Chondrocyte (in vitro differentiated cells): ENCODE results near the gene NLRX1. TPM values are rescaled to one million over a fixed set of nuclear protein-coding genes. Genes with fewer than 3 reads are reported as not detected.

ENCODE experiments used
- DNase-seq: peaks from one replicate; pipeline ENCODE4 v3.0.0; 2021; ENCODE audit warnings: mixed read lengths, low spot score
- H3K27ac Mint-ChIP-seq: one replicate; pipeline ENCODE4 v1.8.0; 2021; ENCODE audit warnings: mild to moderate bottlenecking, moderate library complexity, mixed read lengths; ENCODE audit not compliant: unreplicated experiment
- H3K27me3 Mint-ChIP-seq: 2 replicates; pipeline ENCODE4 v1.8.0; 2021; ENCODE audit warnings: low read depth, mixed read lengths
- H3K36me3 Mint-ChIP-seq: 2 replicates; pipeline ENCODE4 v1.8.0; 2021; ENCODE audit warnings: low read depth, mixed read lengths
- H3K4me1 Mint-ChIP-seq: 2 replicates; pipeline ENCODE4 v1.8.0; 2021; ENCODE audit warnings: low read depth, mild to moderate bottlenecking, mixed read lengths
- H3K4me3 Mint-ChIP-seq: one replicate; pipeline ENCODE4 v1.8.0; 2021; ENCODE audit warnings: mild to moderate bottlenecking, moderate library complexity, mixed read lengths; ENCODE audit not compliant: unreplicated experiment
- H3K9me3 Mint-ChIP-seq: 2 replicates; pipeline ENCODE4 v1.8.0; 2021; ENCODE audit warnings: low read depth, mixed read lengths
- long read RNA-seq: library from polyadenylated mRNA; stranded (forward); transcript quantifications from one replicate; pipeline ENCODE4 v2.0.0, GENCODE V29; 2021
- total RNA-seq: library from RNA; stranded (reverse); gene quantifications from 3 replicates; pipeline ENCODE4 v1.2.1, GENCODE V29; 2021
- TF ChIP-seq, protein P1 (sequence below): fragments of 200-600 bp; sonication (generic); IDR thresholded peaks from 2 replicates; pipeline ENCODE4 v1.5.0; 2021; ENCODE audit warnings: antibody characterized with exemption, mild to moderate bottlenecking, moderate library complexity

Gene NLRX1, protein sequence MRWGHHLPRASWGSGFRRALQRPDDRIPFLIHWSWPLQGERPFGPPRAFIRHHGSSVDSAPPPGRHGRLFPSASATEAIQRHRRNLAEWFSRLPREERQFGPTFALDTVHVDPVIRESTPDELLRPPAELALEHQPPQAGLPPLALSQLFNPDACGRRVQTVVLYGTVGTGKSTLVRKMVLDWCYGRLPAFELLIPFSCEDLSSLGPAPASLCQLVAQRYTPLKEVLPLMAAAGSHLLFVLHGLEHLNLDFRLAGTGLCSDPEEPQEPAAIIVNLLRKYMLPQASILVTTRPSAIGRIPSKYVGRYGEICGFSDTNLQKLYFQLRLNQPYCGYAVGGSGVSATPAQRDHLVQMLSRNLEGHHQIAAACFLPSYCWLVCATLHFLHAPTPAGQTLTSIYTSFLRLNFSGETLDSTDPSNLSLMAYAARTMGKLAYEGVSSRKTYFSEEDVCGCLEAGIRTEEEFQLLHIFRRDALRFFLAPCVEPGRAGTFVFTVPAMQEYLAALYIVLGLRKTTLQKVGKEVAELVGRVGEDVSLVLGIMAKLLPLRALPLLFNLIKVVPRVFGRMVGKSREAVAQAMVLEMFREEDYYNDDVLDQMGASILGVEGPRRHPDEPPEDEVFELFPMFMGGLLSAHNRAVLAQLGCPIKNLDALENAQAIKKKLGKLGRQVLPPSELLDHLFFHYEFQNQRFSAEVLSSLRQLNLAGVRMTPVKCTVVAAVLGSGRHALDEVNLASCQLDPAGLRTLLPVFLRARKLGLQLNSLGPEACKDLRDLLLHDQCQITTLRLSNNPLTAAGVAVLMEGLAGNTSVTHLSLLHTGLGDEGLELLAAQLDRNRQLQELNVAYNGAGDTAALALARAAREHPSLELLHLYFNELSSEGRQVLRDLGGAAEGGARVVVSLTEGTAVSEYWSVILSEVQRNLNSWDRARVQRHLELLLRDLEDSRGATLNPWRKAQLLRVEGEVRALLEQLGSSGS
- 13.0 to 20.1 TPM (median 19.2 TPM) in 3 replicates for total RNA-seq
- long read RNA-seq, full-length matches to known transcripts: 16 of 73 reads
- long read RNA-seq, partial matches to known transcripts: 18 of 73 reads
- long read RNA-seq, other reads (novel, unspliced or antisense): 39 of 73 reads

DNA sequence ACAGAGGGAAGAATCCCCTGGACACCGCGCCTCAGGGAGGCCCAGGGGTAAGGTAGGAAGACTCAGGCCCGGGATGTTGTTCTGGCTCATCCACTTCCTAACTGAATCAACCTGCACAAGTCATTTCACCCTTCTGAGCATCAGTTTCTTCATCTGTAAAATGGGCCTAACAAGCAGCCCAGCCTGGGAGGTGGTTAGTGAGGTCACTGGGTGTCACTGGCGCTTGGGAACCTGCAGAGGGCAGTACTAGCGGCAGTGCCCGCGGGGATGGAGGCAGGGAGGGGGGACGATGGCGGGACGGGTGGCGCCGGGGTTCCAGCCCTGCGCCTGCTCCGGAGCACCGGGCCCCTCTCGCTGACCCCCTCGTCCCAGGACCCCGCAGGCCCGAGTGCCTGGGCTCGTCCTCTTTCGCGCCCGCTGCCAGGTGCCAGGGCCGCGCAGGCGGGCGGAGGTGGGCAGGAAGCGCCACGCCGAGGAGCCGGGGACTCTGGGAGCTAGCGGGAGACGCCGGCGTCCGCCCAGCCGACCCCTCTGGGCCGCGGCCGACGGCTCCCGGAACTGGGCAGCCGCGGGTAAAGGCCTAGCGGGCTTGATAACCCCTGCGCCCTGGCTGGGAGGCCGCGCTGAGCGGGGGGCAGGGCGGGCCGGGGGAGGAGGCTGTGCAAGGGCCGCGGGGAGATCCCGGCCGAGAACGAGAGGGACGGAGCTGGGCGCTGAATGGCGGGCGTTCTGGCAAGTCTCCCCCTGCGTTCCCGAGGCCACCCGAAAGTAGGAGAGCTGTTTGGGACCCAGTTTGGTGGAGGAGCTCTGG, at the start of gene NLRX1:
Gene NLRX1 (plus strand): TSS at position 255 of the 811 bp plus-strand sequence. CDS start 2,679 bp downstream, outside the sequence.
- Mint-ChIP-seq H3K4me3 (peak within 1 kb of the TSS; percentile 78), H3K36me3 (no peaks in the 10 kb centered on the region)

DNA sequence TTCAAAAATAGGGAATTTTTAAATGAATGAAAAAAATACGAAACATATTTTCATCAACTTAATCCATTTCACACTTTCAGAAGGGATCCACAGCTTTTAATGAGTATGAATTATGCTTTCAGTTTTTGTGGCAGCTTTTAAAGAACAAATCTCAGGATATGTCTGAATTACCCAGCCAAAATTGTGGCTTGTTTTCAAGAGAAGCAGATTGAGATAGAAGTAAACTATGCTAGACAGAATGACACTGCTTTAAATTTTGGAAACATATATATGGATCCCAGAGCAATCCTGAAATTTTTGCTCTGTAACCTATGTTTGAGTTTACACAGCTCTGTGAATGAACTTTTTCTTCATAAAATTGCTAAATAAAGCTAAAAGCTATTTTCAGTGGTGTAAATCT, 49.6 kb upstream of the NLRX1 start:
- TF ChIP-seq, protein P1, sequence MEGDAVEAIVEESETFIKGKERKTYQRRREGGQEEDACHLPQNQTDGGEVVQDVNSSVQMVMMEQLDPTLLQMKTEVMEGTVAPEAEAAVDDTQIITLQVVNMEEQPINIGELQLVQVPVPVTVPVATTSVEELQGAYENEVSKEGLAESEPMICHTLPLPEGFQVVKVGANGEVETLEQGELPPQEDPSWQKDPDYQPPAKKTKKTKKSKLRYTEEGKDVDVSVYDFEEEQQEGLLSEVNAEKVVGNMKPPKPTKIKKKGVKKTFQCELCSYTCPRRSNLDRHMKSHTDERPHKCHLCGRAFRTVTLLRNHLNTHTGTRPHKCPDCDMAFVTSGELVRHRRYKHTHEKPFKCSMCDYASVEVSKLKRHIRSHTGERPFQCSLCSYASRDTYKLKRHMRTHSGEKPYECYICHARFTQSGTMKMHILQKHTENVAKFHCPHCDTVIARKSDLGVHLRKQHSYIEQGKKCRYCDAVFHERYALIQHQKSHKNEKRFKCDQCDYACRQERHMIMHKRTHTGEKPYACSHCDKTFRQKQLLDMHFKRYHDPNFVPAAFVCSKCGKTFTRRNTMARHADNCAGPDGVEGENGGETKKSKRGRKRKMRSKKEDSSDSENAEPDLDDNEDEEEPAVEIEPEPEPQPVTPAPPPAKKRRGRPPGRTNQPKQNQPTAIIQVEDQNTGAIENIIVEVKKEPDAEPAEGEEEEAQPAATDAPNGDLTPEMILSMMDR: no peak
- H3K4me3 Mint-ChIP-seq: no peak overlapping the region
- peaks cover 6% of the 10 kb centered on the region for H3K36me3 Mint-ChIP-seq
- H3K27me3 Mint-ChIP-seq: no peaks in the 10 kb centered on the region
- no peaks in the 10 kb centered on the region for H3K9me3 Mint-ChIP-seq
- no peak overlapping the region for H3K27ac Mint-ChIP-seq
- no peak for DNase-seq
- H3K4me1 Mint-ChIP-seq: peaks cover 28% of the 10 kb centered on the region

More for the DNA sequence above, at the start of gene NLRX1:
- Mint-ChIP-seq H3K27ac (peak within 1 kb of the TSS; percentile 74), H3K9me3 (no peaks in the 10 kb centered on the region), H3K27me3 (no peaks in the 10 kb centered on the region), H3K4me1 (peaks cover 19% of the 10 kb centered on the region)
- no peak for DNase-seq
- TF ChIP-seq, protein P1: peak; percentile 89

DNA sequence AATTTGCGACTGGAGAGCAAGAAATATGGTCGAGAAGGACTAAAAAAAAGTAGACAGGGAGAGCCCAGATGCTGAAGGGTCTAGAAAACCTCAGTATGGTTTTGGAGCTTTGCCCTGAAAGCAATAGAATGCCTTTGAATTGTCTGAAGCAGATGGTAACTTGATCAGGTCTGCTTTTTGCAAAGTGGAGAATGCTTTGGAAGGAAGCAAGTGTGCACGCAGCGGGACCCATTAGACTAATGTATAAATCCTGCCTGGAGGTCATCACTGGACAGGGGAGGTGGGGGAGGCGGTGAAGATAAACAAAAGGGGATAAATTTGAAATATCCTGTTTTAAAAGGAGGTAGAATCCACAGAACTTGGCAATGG, 47.9 kb upstream of the NLRX1 start:
- no peaks in the 10 kb centered on the region for H3K9me3 Mint-ChIP-seq
- peak overlapping the region; percentile 89 for H3K27ac Mint-ChIP-seq

DNA sequence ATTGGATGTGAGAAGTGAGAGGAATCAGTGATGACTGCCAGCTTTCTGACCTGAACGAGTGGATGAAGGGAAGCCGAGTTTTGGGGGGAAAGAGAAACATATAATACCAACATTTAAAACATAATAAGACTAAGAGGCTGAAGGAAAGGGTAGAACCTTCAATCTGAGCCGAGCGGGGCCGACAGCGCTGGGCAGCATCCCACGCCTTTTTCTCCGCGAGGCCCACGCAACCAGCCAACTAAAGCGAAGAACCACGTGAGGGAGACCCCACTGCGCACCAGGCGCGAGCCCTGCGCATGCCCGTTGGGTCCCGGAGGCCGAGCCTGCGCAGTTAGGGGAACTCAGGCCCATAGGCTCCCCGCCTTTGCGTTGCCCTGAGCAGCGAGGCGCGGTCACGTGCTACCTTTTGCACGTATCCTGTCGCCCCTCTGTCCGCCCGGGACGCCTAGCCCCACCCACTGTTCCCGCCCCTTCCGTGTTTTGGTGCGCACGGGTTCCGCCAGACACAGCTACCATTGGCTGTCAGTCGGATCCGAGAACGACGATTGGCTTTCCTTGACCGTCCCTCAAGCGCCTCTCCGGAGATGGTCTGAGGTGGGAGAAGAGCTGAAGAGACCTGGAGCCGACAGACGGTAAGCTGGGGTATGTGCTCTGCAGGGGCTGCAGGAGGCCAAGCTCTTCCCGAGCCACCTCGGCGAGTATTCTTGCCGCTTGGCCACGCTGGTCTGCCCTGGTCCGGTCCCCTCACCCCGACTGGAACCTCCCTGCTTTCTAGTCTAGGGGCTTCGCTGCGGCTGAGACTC, 47.3 kb upstream of the NLRX1 start, which contains the start of gene HINFP:
Gene HINFP (plus strand): TSS at position 573 of the 803 bp plus-strand sequence. CDS start 5,365 bp downstream, outside the sequence.
- H3K36me3 Mint-ChIP-seq: peaks cover 4% of the 10 kb centered on the region
- H3K9me3 Mint-ChIP-seq: no peaks in the 10 kb centered on the region
- H3K4me3 Mint-ChIP-seq: peak within 1 kb of the TSS; percentile 90
- no peaks in the 10 kb centered on the region for H3K27me3 Mint-ChIP-seq
- peaks cover 28% of the 10 kb centered on the region for H3K4me1 Mint-ChIP-seq
- TF ChIP-seq, protein P1: no peak
- peak; percentile 100 for DNase-seq
- peak within 1 kb of the TSS; percentile 89 for H3K27ac Mint-ChIP-seq

More for the DNA sequence above, 47.9 kb upstream of the NLRX1 start:
- TF ChIP-seq, protein P1: no peak
- no peak for DNase-seq
- Mint-ChIP-seq H3K27me3 (no peaks in the 10 kb centered on the region), H3K4me3 (peak overlapping the region; percentile 90), H3K4me1 (peaks cover 28% of the 10 kb centered on the region), H3K36me3 (peaks cover 5% of the 10 kb centered on the region)
